Measurements from ENCODE around the gene TMEM212. TPM values are rescaled to one million over a fixed set of nuclear protein-coding genes. Genes with fewer than 3 reads are reported as not detected.

The TMEM212 gene
- total and polyA plus RNA-seq, 4 donors: 0.22 to 0.57 (median 0.40) TPM

DNA sequence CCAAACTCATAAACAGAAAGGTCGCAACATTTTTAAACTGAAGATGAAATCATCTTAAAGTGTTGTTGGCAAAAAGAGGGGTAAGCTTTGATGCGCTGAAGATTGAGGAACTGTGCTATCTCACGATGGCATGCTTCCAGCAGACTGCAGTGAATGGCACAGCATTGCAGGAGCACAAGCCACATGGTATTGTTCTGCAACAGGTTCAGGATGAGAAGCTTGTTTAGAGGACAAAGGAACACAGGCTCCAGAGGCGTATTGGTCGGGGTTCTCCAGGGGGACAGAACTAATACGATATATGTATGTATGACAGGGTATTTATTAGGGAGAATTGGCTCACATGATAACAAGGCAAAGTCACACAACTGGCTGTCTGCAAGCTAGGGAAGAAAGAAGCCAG is 19.0 kb upstream of the TMEM212 start:
- 71% methylated on average over 6 of the region's 6 CpGs for WGBS (ENCODE audit: insufficient coverage)
- H3K4me3 ChIP-seq (ENCODE audit: low read depth, low read length): no peak overlapping the region
- no peak overlapping the region for H3K27ac ChIP-seq (ENCODE audit: low read depth, low read length)
- no peaks in the 10 kb centered on the region for H3K9me3 ChIP-seq (ENCODE audit: control insufficient read depth, insufficient read depth, low read length)
- H3K4me1 ChIP-seq (ENCODE audit: control insufficient read depth, insufficient read depth, low read length): no peaks in the 10 kb centered on the region
- H3K27me3 ChIP-seq (ENCODE audit: control insufficient read depth, insufficient read depth, low read length): no peaks in the 10 kb centered on the region
- no peaks in the 10 kb centered on the region for H3K36me3 ChIP-seq (ENCODE audit: control insufficient read depth, insufficient read depth, low read length)
- peak in 1 of 6 donors; percentile 51 for DNase-seq (ENCODE audit: low read depth in 4 of 6, low spot score in 6 of 6)

GRCh38 chr3:171824824-171825221 is 18.3 kb upstream of the TMEM212 start:
- Histone ChIP-seq H3K36me3 (ENCODE audit: control insufficient read depth, insufficient read depth, low read length) (no peaks in the 10 kb centered on the region), H3K4me3 (ENCODE audit: low read depth, low read length) (no peak overlapping the region), H3K4me1 (ENCODE audit: control insufficient read depth, insufficient read depth, low read length) (peaks cover under 1% of the 10 kb centered on the region), H3K27ac (ENCODE audit: low read depth, low read length) (no peak overlapping the region), H3K27me3 (ENCODE audit: control insufficient read depth, insufficient read depth, low read length) (no peaks in the 10 kb centered on the region), H3K9me3 (ENCODE audit: control insufficient read depth, insufficient read depth, low read length) (no peaks in the 10 kb centered on the region)
- WGBS (ENCODE audit: insufficient coverage): 85% methylated on average over 4 of the region's 7 CpGs
- no peak for DNase-seq (ENCODE audit: low read depth in 4 of 6, low spot score in 6 of 6)

GRCh38 chr3:171825222-171825828 is 17.8 kb upstream of the TMEM212 start:
- Histone ChIP-seq H3K4me1 (ENCODE audit: control insufficient read depth, insufficient read depth, low read length) (peaks cover 3% of the 10 kb centered on the region), H3K27ac (ENCODE audit: low read depth, low read length) (no peak overlapping the region), H3K9me3 (ENCODE audit: control insufficient read depth, insufficient read depth, low read length) (no peaks in the 10 kb centered on the region), H3K36me3 (ENCODE audit: control insufficient read depth, insufficient read depth, low read length) (no peaks in the 10 kb centered on the region), H3K4me3 (ENCODE audit: low read depth, low read length) (no peak overlapping the region), H3K27me3 (ENCODE audit: control insufficient read depth, insufficient read depth, low read length) (no peaks in the 10 kb centered on the region)
- WGBS (ENCODE audit: insufficient coverage): 74% methylated on average over 4 of the region's 5 CpGs
- DNase-seq (ENCODE audit: low read depth in 4 of 6, low spot score in 6 of 6): no peak

DNA sequence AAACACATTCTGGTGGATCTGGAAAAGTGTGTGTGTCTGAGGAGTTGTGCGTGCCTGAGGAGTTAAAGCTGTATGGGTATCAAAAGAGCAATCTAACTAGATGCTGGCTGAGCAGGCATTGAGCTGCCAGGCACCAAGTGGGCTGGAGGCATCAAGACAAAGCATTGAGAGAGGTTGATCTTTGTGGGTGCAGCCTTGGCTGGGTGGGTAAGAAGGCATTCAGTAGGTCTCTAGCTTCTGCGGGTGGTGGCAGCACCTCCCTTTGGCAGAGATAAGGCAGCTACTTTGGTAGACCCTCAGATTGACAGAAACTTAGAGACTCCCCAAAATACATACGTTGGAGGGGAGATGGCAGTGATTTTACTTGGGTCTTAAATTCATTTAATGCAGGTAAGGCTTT is 15.8 kb upstream of the TMEM212 start:
- DNase-seq (ENCODE audit: low read depth in 4 of 6, low spot score in 6 of 6): no peak
- Histone ChIP-seq H3K4me3 (ENCODE audit: low read depth, low read length) (no peak overlapping the region), H3K4me1 (ENCODE audit: control insufficient read depth, insufficient read depth, low read length) (peaks cover 3% of the 10 kb centered on the region), H3K27ac (ENCODE audit: low read depth, low read length) (no peak overlapping the region), H3K9me3 (ENCODE audit: control insufficient read depth, insufficient read depth, low read length) (no peaks in the 10 kb centered on the region), H3K36me3 (ENCODE audit: control insufficient read depth, insufficient read depth, low read length) (no peaks in the 10 kb centered on the region), H3K27me3 (ENCODE audit: control insufficient read depth, insufficient read depth, low read length) (no peaks in the 10 kb centered on the region)
- WGBS (ENCODE audit: insufficient coverage): 76% methylated on average over 2 of the region's 3 CpGs

- Histone ChIP-seq H3K9me3 (ENCODE audit: control insufficient read depth, insufficient read depth, low read length) (no peaks in the 10 kb centered on the region), H3K27ac (ENCODE audit: low read depth, low read length) (no peak overlapping the region)
Measured at GRCh38 chr3:171827836-171828458, 15.2 kb upstream of the TMEM212 start.

GRCh38 chr3:171828902-171829770 is 14.0 kb upstream of the TMEM212 start:
- DNase-seq (ENCODE audit: low read depth in 4 of 6, low spot score in 6 of 6): no peak
- 80% methylated on average over 2 of the region's 5 CpGs for WGBS (ENCODE audit: insufficient coverage)
- no peaks in the 10 kb centered on the region for H3K9me3 ChIP-seq (ENCODE audit: control insufficient read depth, insufficient read depth, low read length)

More at GRCh38 chr3:171827836-171828458, 15.2 kb upstream of the TMEM212 start:
- DNase-seq (ENCODE audit: low read depth in 4 of 6, low spot score in 6 of 6): no peak
- Histone ChIP-seq H3K27me3 (ENCODE audit: control insufficient read depth, insufficient read depth, low read length) (no peaks in the 10 kb centered on the region), H3K4me1 (ENCODE audit: control insufficient read depth, insufficient read depth, low read length) (peaks cover 3% of the 10 kb centered on the region), H3K4me3 (ENCODE audit: low read depth, low read length) (no peak overlapping the region), H3K36me3 (ENCODE audit: control insufficient read depth, insufficient read depth, low read length) (no peaks in the 10 kb centered on the region)
- 77% methylated on average over 5 of the region's 10 CpGs for WGBS (ENCODE audit: insufficient coverage)

GRCh38 chr3:171829841-171830517 is 13.2 kb upstream of the TMEM212 start:
- Histone ChIP-seq H3K4me1 (ENCODE audit: control insufficient read depth, insufficient read depth, low read length) (peaks cover 3% of the 10 kb centered on the region), H3K9me3 (ENCODE audit: control insufficient read depth, insufficient read depth, low read length) (no peaks in the 10 kb centered on the region), H3K27ac (ENCODE audit: low read depth, low read length) (no peak overlapping the region), H3K4me3 (ENCODE audit: low read depth, low read length) (no peak overlapping the region), H3K27me3 (ENCODE audit: control insufficient read depth, insufficient read depth, low read length) (no peaks in the 10 kb centered on the region), H3K36me3 (ENCODE audit: control insufficient read depth, insufficient read depth, low read length) (no peaks in the 10 kb centered on the region)
- 6% methylated on average over 4 of the region's 6 CpGs for WGBS (ENCODE audit: insufficient coverage)
- DNase-seq (ENCODE audit: low read depth in 4 of 6, low spot score in 6 of 6): peak in 2 of 6 donors; percentile 68 to 75

More at GRCh38 chr3:171828902-171829770, 14.0 kb upstream of the TMEM212 start:
- no peak overlapping the region for H3K27ac ChIP-seq (ENCODE audit: low read depth, low read length)
- H3K4me3 ChIP-seq (ENCODE audit: low read depth, low read length): no peak overlapping the region
- no peaks in the 10 kb centered on the region for H3K27me3 ChIP-seq (ENCODE audit: control insufficient read depth, insufficient read depth, low read length)
- H3K4me1 ChIP-seq (ENCODE audit: control insufficient read depth, insufficient read depth, low read length): peaks cover 3% of the 10 kb centered on the region
- H3K36me3 ChIP-seq (ENCODE audit: control insufficient read depth, insufficient read depth, low read length): no peaks in the 10 kb centered on the region

GRCh38 chr3:171830518-171830875 is 12.7 kb upstream of the TMEM212 start:
- Histone ChIP-seq H3K27me3 (ENCODE audit: control insufficient read depth, insufficient read depth, low read length) (no peaks in the 10 kb centered on the region), H3K9me3 (ENCODE audit: control insufficient read depth, insufficient read depth, low read length) (no peaks in the 10 kb centered on the region), H3K36me3 (ENCODE audit: control insufficient read depth, insufficient read depth, low read length) (no peaks in the 10 kb centered on the region), H3K4me3 (ENCODE audit: low read depth, low read length) (no peak overlapping the region), H3K4me1 (ENCODE audit: control insufficient read depth, insufficient read depth, low read length) (peaks cover 3% of the 10 kb centered on the region), H3K27ac (ENCODE audit: low read depth, low read length) (no peak overlapping the region)
- no peak for DNase-seq (ENCODE audit: low read depth in 4 of 6, low spot score in 6 of 6)

DNA sequence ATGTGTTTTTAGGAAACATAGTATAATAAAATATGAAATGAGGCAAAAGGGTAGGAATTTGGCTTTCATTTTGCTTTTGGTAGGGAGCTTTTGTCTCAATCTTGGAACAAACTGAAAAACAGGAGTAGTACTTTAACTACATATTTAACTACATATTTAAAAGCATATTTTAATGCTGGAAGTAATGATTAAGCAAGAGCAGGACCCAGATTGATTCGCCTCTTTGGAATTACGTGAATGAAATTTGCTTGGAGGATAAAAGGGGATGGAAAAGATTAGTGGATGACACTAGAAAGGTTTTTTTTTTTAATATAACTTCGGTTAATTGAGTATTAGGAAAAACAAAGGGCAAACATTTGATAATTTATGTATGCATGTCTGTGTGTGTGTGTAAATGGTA is 11.2 kb upstream of the TMEM212 start:
- no peaks in the 10 kb centered on the region for H3K27me3 ChIP-seq (ENCODE audit: control insufficient read depth, insufficient read depth, low read length)
- H3K9me3 ChIP-seq (ENCODE audit: control insufficient read depth, insufficient read depth, low read length): no peaks in the 10 kb centered on the region
- H3K36me3 ChIP-seq (ENCODE audit: control insufficient read depth, insufficient read depth, low read length): no peaks in the 10 kb centered on the region
- H3K4me1 ChIP-seq (ENCODE audit: control insufficient read depth, insufficient read depth, low read length): peaks cover 3% of the 10 kb centered on the region
- H3K4me3 ChIP-seq (ENCODE audit: low read depth, low read length): no peak overlapping the region
- no peak overlapping the region for H3K27ac ChIP-seq (ENCODE audit: low read depth, low read length)
- 100% methylated on average over 2 of the region's 3 CpGs for WGBS (ENCODE audit: insufficient coverage)
- DNase-seq (ENCODE audit: low read depth in 4 of 6, low spot score in 6 of 6): no peak

Data from spinal cord (tissue), 10 donors.